ENCODE results near the gene RAB11FIP2.

RAB11FIP2 gene

GRCh38 chr10:117972168-117972837 lies 74.4 kb downstream of the RAB11FIP2 start:
- no peak for DNase-seq

- no peak for DNase-seq
Observed at GRCh38 chr10:117970962-117971361, 75.8 kb downstream of the RAB11FIP2 start.

- no peak for DNase-seq
Observed at GRCh38 chr10:117969592-117969991, 77.1 kb downstream of the RAB11FIP2 start.

GRCh38 chr10:117968354-117969182 lies 78.2 kb downstream of the RAB11FIP2 start:
- DNase-seq: no peak

GRCh38 chr10:117967149-117967650 lies 79.5 kb downstream of the RAB11FIP2 start:
- no peak for DNase-seq

GRCh38 chr10:117965984-117966383 lies 80.8 kb downstream of the RAB11FIP2 start:
- no peak for DNase-seq

- DNase-seq: no peak
Observed at GRCh38 chr10:117964536-117964935, 82.2 kb downstream of the RAB11FIP2 start.

- DNase-seq: no peak
Observed at GRCh38 chr10:117960345-117960935, 86.3 kb downstream of the RAB11FIP2 start.

GRCh38 chr10:117956972-117957371 lies 89.8 kb downstream of the RAB11FIP2 start:
- DNase-seq: no peak

- DNase-seq: no peak
Observed at GRCh38 chr10:117955176-117955575, 91.6 kb downstream of the RAB11FIP2 start.

Measured in activated CD4-positive, alpha-beta T cell treated with anti-CD3 and anti-CD28 coated beads for 48 hours (primary cell).